IMR-90 (cell line): ENCODE results near the gene CNKSR2. TPM values are rescaled to one million over a fixed set of nuclear protein-coding genes. Genes with fewer than 3 reads are reported as not detected.

Experiments used
- ATAC-seq: fragments of 200-7000 bp; cut with Tn5 transposase; 2 replicates; pipeline ENCODE4 v1.9.1; 2020; ENCODE audit warnings: low read depth, mild to moderate bottlenecking, moderate library complexity
- BruUV-seq: library from RNA; stranded (reverse); fragments of 400-500 nt; replicated peaks from 2 replicates; lab custom pipeline; 2021; lab: Mats Ljungman, UMichigan
- CTCF ChIA-PET: fragments of 300-600 bp; formaldehyde crosslinking; extraction: SDS; loops from one replicate; lab custom pipeline; 2021; ENCODE audit warnings: antibody characterized with exemption; lab: Yijun Ruan, JAX
- POLR2A ChIA-PET: fragments of 300-600 bp; sonication (Branson Sonifier 250); formaldehyde crosslinking; loops from one replicate; lab custom pipeline; 2022; ENCODE audit warnings: antibody characterized with exemption; ENCODE audit not compliant: unreplicated experiment; lab: Charles Lee
- DNase-seq: peaks from one replicate; pipeline ENCODE4 v3.0.0; 2013
- H2AFZ ChIP-seq: replicated peaks from 2 replicates; pipeline ENCODE3; 2013; ENCODE audit warnings: low read length, mild to moderate bottlenecking; ENCODE audit not compliant: poor library complexity
- H2AK5ac ChIP-seq: 2 replicates; pipeline ENCODE4 v1.6.1; 2013; ENCODE audit warnings: low read depth, low read length, inconsistent platforms
- H2AK9ac ChIP-seq: replicated peaks from 2 replicates; pipeline ENCODE3; 2013; ENCODE audit warnings: mild to moderate bottlenecking, low read depth, low read length, moderate library complexity; ENCODE audit not compliant: poor library complexity
- H2BK120ac ChIP-seq: 2 replicates; pipeline ENCODE4 v1.6.1; 2013; ENCODE audit warnings: low read depth, low read length, inconsistent platforms
- H2BK15ac ChIP-seq: 3 replicates; pipeline ENCODE4 v1.6.1; 2013; ENCODE audit warnings: low read depth, low read length, inconsistent platforms
- H2BK20ac ChIP-seq: 2 replicates; pipeline ENCODE4 v1.6.1; 2013; ENCODE audit warnings: low read depth, mild to moderate bottlenecking, inconsistent platforms, low read length, moderate library complexity
- H2BK5ac ChIP-seq: 2 replicates; pipeline ENCODE4 v1.6.1; 2013; ENCODE audit warnings: mild to moderate bottlenecking, low read depth, low read length, inconsistent platforms; ENCODE audit not compliant: poor library complexity, severe bottlenecking
- H3K14ac ChIP-seq: replicated peaks from 2 replicates; pipeline ENCODE4 v1.6.1; 2013; ENCODE audit warnings: low read depth, low read length, inconsistent platforms
- H3K18ac ChIP-seq: 2 replicates; pipeline ENCODE4 v1.6.1; 2013; ENCODE audit warnings: low read depth, low read length, control low read depth
- H3K23ac ChIP-seq: 2 replicates; pipeline ENCODE4 v1.6.1; 2013; ENCODE audit warnings: low read depth, low read length, inconsistent platforms
- H3K27ac ChIP-seq: 2 replicates; pipeline ENCODE4 v1.5.1; 2013; ENCODE audit warnings: mild to moderate bottlenecking, control low read depth, low read length; ENCODE audit not compliant: insufficient read depth
- H3K27me3 ChIP-seq: 2 replicates; pipeline ENCODE4 v1.6.1; 2013; ENCODE audit warnings: low read length; ENCODE audit not compliant: control insufficient read depth, insufficient read depth
- H3K36me3 ChIP-seq: 2 replicates; pipeline ENCODE4 v1.6.1; 2013; ENCODE audit warnings: low read length, mixed read lengths; ENCODE audit not compliant: control insufficient read depth, insufficient read depth
- H3K4ac ChIP-seq: 2 replicates; pipeline ENCODE4 v1.6.1; 2013; ENCODE audit warnings: low read depth, low read length, inconsistent platforms
- H3K4me1 ChIP-seq: 2 replicates; pipeline ENCODE4 v1.6.1; 2013; ENCODE audit warnings: low read length, mixed read lengths; ENCODE audit not compliant: control insufficient read depth, insufficient read depth
- H3K4me2 ChIP-seq: 2 replicates; pipeline ENCODE4 v1.6.1; 2013; ENCODE audit warnings: low read depth, mild to moderate bottlenecking, control low read depth, low read length, moderate library complexity
- H3K4me3 ChIP-seq: 2 replicates; pipeline ENCODE4 v1.5.1; 2013; ENCODE audit warnings: low read depth, mild to moderate bottlenecking, control low read depth, low read length, moderate library complexity; ENCODE audit not compliant: insufficient read depth
- H3K56ac ChIP-seq: 2 replicates; pipeline ENCODE4 v1.6.1; 2013; ENCODE audit warnings: low read length, inconsistent platforms; ENCODE audit not compliant: insufficient read depth; ENCODE audit errors: extremely low read depth
- H3K79me1 ChIP-seq, 2 experiments: 2 replicates each; pipeline ENCODE4 v1.6.1; 2013; ENCODE audit warnings: low read length in 2 of 2, inconsistent platforms in 1 of 2, low read depth in 1 of 2
- H3K9ac ChIP-seq: 2 replicates; pipeline ENCODE4 v1.6.1; 2013; ENCODE audit warnings: low read depth, low read length, control low read depth
- H3K9me1 ChIP-seq: 2 replicates; pipeline ENCODE4 v1.6.1; 2013; ENCODE audit warnings: low read length, inconsistent platforms; ENCODE audit not compliant: insufficient read depth
- H3K9me3 ChIP-seq: 2 replicates; pipeline ENCODE4 v1.6.1; 2013; ENCODE audit warnings: low read length; ENCODE audit not compliant: control insufficient read depth, insufficient read depth
- H4K20me1 ChIP-seq: 2 replicates; pipeline ENCODE4 v1.6.1; 2013; ENCODE audit warnings: low read length, inconsistent platforms; ENCODE audit not compliant: insufficient read depth
- H4K5ac ChIP-seq: 2 replicates; pipeline ENCODE4 v1.6.1; 2013; ENCODE audit warnings: mild to moderate bottlenecking, low read depth, low read length, control low read depth
- H4K8ac ChIP-seq, 2 experiments: 2 replicates each; pipeline ENCODE4 v1.6.1; 2013; ENCODE audit warnings: low read depth in 2 of 2, low read length in 2 of 2, control low read depth in 1 of 2, inconsistent platforms in 1 of 2
- H4K91ac ChIP-seq: 2 replicates; pipeline ENCODE4 v1.6.1; 2013; ENCODE audit warnings: low read depth, low read length, inconsistent platforms; ENCODE audit not compliant: insufficient read depth
- MAFK ChIP-seq: IDR thresholded peaks from 2 replicates; pipeline ENCODE4 v1.6.1; 2012; ENCODE audit warnings: low read depth, low read length, improper control_type of control experiment
- WGBS, 2 experiments: methylation state at CpG; one replicate each; pipeline versions ENCODE4 v1.1.5 to v1.1.7; 2013; ENCODE audit warnings: missing lambda C conversion rate in 2 of 2; ENCODE audit not compliant: insufficient read length in 1 of 2; ENCODE audit errors: extremely low coverage in 2 of 2; 5-methylcytosine and 5-hydroxymethylcytosine counted together
- dilution Hi-C: fragments of 300-500 bp; cut with HindIII; formaldehyde crosslinking; loops from one replicate; pipeline ENCODE4 v1.14.3; 2018; ENCODE audit warnings: low sequenced_read_pairs; ENCODE audit not compliant: unreplicated experiment
- in situ Hi-C: fragments of 300-500 bp; cut with MboI; formaldehyde crosslinking; loops from 3 replicates; pipeline ENCODE4 v1.14.3; 2019; ENCODE audit warnings: low sequenced_read_pairs, inconsistent platforms, mixed read lengths
- intact Hi-C: fragments of 100-400 bp; cut with micrococcal nuclease; formaldehyde crosslinking; loops from 2 replicates; pipeline ENCODE4 v1.10.0; 2022
- polyA plus RNA-seq, 3 experiments: library from polyadenylated mRNA; depleted of rRNA; stranded (reverse); fragments of >200 nt; gene quantifications; 2 replicates each; pipeline ENCODE4 v1.2.3, GENCODE V29; 2012; ENCODE audit warnings: low replicate concordance in 1 of 3
- total RNA-seq: library from RNA; depleted of rRNA; stranded (reverse); fragments of >200 nt; gene quantifications from 2 replicates; pipeline ENCODE4 v1.2.3, GENCODE V29; 2012
- TF ChIP-seq, protein P1 (sequence below): fragments of 150-350 bp; IDR thresholded peaks from 2 replicates; pipeline ENCODE4 v1.6.1; 2016; ENCODE audit warnings: low read depth, mild to moderate bottlenecking, low read length, moderate library complexity, borderline replicate concordance

The CNKSR2 gene
- total and polyA plus RNA-seq, 2 of the 4 experiments (the other 2 are of a cell fraction), result 0.14 to 0.90 TPM

DNA sequence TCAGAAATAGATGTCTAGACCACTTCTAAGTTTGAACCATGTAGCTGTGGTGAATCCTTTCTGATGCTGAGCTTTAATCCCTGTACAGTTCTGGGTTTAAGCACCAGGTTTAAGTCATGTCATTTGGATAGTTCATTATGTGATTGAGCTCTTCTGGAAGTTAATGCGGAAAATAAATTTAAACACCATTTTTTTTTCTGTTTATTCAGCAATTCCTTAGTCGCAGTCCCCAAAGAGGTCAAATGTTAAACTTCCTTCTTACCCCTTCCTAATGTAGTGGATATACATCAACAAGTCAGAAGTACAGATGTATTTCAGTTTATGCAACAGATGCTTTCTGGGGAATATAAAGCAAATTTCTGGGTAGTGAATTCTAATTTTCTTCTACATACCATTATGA, 52.9 kb downstream of the CNKSR2 start:
- no CpG with 5 or more reads among the region's 2 CpGs for WGBS, 2 experiments
- Histone ChIP-seq H4K5ac (no peak overlapping the region), H4K8ac (no peak overlapping the region), H2BK5ac (no peak overlapping the region), H3K36me3 (no peaks in the 10 kb centered on the region), H3K9ac (no peak overlapping the region), H2AK5ac (no peak overlapping the region), H2AFZ (no peak overlapping the region), H3K4me1 (no peaks in the 10 kb centered on the region), H3K27ac (no peak overlapping the region), H4K20me1 (no peaks in the 10 kb centered on the region), H2AK9ac (no peak overlapping the region), H2BK120ac (no peak overlapping the region), H3K4me2 (no peak overlapping the region), H3K27me3 (no peaks in the 10 kb centered on the region), H3K23ac (no peak overlapping the region), H4K91ac (no peak overlapping the region), H3K18ac (no peak overlapping the region), H3K4me3 (no peak overlapping the region), H3K79me1 (no peaks in the 10 kb centered on the region), H3K14ac (no peak overlapping the region), H2BK15ac (no peak overlapping the region), H3K9me1 (no peaks in the 10 kb centered on the region), H3K4ac (no peak overlapping the region), H2BK20ac (no peak overlapping the region), H3K9me3 (no peaks in the 10 kb centered on the region), H3K56ac (no peak overlapping the region)
- intact Hi-C loops (no loop called here), in situ Hi-C loops (no loop called here), dilution Hi-C loops (no loop called here)
- POLR2A ChIA-PET, result no interaction called here
- TF ChIP-seq, protein P1, sequence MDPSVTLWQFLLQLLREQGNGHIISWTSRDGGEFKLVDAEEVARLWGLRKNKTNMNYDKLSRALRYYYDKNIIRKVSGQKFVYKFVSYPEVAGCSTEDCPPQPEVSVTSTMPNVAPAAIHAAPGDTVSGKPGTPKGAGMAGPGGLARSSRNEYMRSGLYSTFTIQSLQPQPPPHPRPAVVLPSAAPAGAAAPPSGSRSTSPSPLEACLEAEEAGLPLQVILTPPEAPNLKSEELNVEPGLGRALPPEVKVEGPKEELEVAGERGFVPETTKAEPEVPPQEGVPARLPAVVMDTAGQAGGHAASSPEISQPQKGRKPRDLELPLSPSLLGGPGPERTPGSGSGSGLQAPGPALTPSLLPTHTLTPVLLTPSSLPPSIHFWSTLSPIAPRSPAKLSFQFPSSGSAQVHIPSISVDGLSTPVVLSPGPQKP, result no peak
- TF ChIP-seq MAFK, result peak; percentile 69
- BruUV-seq, result no TSS peak
- no peak for DNase-seq
- CTCF ChIA-PET, result interaction anchor here (0.6 kb wide), 1 partner anchor 18 kb away, joined by 4 read pairs; no protein-coding TSS in a partner anchor
- no peak for ATAC-seq
